Measurements from ENCODE around the gene PLD5.

GRCh38 chr1:242034392-242034791 is 490.1 kb downstream of the PLD5 start:
- no peak for TF ChIP-seq POLR2A (IDR thresholded peaks at IDR 0.05; ENCODE audit: low read depth, low read length)
- TF ChIP-seq, protein P1, sequence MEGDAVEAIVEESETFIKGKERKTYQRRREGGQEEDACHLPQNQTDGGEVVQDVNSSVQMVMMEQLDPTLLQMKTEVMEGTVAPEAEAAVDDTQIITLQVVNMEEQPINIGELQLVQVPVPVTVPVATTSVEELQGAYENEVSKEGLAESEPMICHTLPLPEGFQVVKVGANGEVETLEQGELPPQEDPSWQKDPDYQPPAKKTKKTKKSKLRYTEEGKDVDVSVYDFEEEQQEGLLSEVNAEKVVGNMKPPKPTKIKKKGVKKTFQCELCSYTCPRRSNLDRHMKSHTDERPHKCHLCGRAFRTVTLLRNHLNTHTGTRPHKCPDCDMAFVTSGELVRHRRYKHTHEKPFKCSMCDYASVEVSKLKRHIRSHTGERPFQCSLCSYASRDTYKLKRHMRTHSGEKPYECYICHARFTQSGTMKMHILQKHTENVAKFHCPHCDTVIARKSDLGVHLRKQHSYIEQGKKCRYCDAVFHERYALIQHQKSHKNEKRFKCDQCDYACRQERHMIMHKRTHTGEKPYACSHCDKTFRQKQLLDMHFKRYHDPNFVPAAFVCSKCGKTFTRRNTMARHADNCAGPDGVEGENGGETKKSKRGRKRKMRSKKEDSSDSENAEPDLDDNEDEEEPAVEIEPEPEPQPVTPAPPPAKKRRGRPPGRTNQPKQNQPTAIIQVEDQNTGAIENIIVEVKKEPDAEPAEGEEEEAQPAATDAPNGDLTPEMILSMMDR (IDR thresholded peaks at IDR 0.05; ENCODE audit: extremely low read depth in 1 of 2, insufficient read depth in 1 of 2, low read depth in 1 of 2, low read length in 2 of 2) = no peak
- TF ChIP-seq EZH2 (IDR thresholded peaks at IDR 0.05; ENCODE audit: borderline replicate concordance, low read depth, low read length, severe bottlenecking) = no peak
- TF ChIP-seq, protein P2, sequence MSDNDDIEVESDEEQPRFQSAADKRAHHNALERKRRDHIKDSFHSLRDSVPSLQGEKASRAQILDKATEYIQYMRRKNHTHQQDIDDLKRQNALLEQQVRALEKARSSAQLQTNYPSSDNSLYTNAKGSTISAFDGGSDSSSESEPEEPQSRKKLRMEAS (IDR thresholded peaks at IDR 0.05; ENCODE audit: insufficient read depth, insufficient read length) = no peak
- no peak for TF ChIP-seq POLR2AphosphoS5 (IDR thresholded peaks at IDR 0.05; ENCODE audit: insufficient read depth, low read depth, low read length)
- no peak for TF ChIP-seq JUN (IDR thresholded peaks at IDR 0.05; ENCODE audit: borderline replicate concordance, insufficient read depth, insufficient read length, low read depth)
- no peak for TF ChIP-seq FOS (IDR thresholded peaks at IDR 0.05; ENCODE audit: borderline replicate concordance, insufficient read depth, low read length)
- no peak for TF ChIP-seq MYC (IDR thresholded peaks at IDR 0.05; ENCODE audit: low read depth, low read length)
- TF ChIP-seq GATA2 (IDR thresholded peaks at IDR 0.05; ENCODE audit: insufficient read depth, insufficient read length, low read depth, low read length) = no peak

All from endothelial cell of umbilical vein (primary cell).